GM06990 (cell line): ENCODE measurements around the gene UTP25.

Experiments used
- DNase-seq: peaks from one replicate; pipeline ENCODE4 v3.0.0-alpha.2; 2011; ENCODE audit not compliant: insufficient read length; ENCODE audit errors: extremely low read depth
- H3K27me3 ChIP-seq: replicated peaks from 2 replicates; pipeline ENCODE4 v1.6.0; 2011; ENCODE audit warnings: low read length; ENCODE audit not compliant: control insufficient read depth, insufficient read depth
- H3K36me3 ChIP-seq: 2 replicates; pipeline ENCODE4 v1.5.1; 2011; ENCODE audit warnings: low read length; ENCODE audit not compliant: control insufficient read depth, insufficient read depth
- H3K4me3 ChIP-seq: replicated peaks from 2 replicates; pipeline ENCODE4 v1.5.1; 2011; ENCODE audit warnings: low read depth, mild to moderate bottlenecking, control low read depth, low read length
- CTCF ChIP-seq: IDR thresholded peaks from 2 replicates; pipeline ENCODE4 v1.5.1; 2011; ENCODE audit warnings: low read length, control low read depth, mild to moderate bottlenecking, inconsistent platforms; ENCODE audit not compliant: insufficient read depth, poor library complexity, severe bottlenecking

The UTP25 gene

GRCh38 chr1:209827384-209828262 is at the start of gene UTP25:
TSS of gene UTP25 (plus strand) at chr1:209827972. CDS start at chr1:209828064, 92 bp downstream.
- Histone ChIP-seq H3K36me3 (peaks cover 2% of the 10 kb centered on the region), H3K4me3 (peak within 1 kb of the TSS; percentile 96), H3K27me3 (no peaks in the 10 kb centered on the region)
- DNase-seq = peak; percentile 87
- peak; percentile 73 for TF ChIP-seq CTCF

- Histone ChIP-seq H3K36me3 (peaks cover 30% of the 10 kb centered on the region), H3K4me3 (no peak overlapping the region), H3K27me3 (no peaks in the 10 kb centered on the region)
- TF ChIP-seq CTCF = no peak
- no peak for DNase-seq
Observed at GRCh38 chr1:209778102-209778501, 49.7 kb upstream of the UTP25 start.

- DNase-seq = no peak
- peaks cover 29% of the 10 kb centered on the region for H3K36me3 ChIP-seq
- H3K27me3 ChIP-seq = no peaks in the 10 kb centered on the region
- TF ChIP-seq CTCF = no peak
- no peak overlapping the region for H3K4me3 ChIP-seq
Observed at GRCh38 chr1:209780268-209780667, 47.5 kb upstream of the UTP25 start.

- no peaks in the 10 kb centered on the region for H3K27me3 ChIP-seq
- peak overlapping the region; percentile 75 for H3K4me3 ChIP-seq
- peaks cover 12% of the 10 kb centered on the region for H3K36me3 ChIP-seq
- DNase-seq = no peak
- TF ChIP-seq CTCF = no peak
Observed at GRCh38 chr1:209783386-209783785, 44.4 kb upstream of the UTP25 start.

- DNase-seq = peak; percentile 98
- no peaks in the 10 kb centered on the region for H3K27me3 ChIP-seq
- no peak for TF ChIP-seq CTCF
- peaks cover 6% of the 10 kb centered on the region for H3K36me3 ChIP-seq
- peak within 1 kb of the TSS; percentile 75 for H3K4me3 ChIP-seq
Observed at GRCh38 chr1:209784265-209785169, 43.3 kb upstream of the UTP25 start, which contains the start of gene C1orf74. TSS of gene C1orf74 (minus strand) at chr1:209784559. CDS start at chr1:209783634, 925 bp downstream.
